Measurements from ENCODE around the gene DDX43. TPM values are rescaled to one million over a fixed set of nuclear protein-coding genes. Genes with fewer than 3 reads are reported as not detected.

Gene DDX43
- total RNA-seq, 1 experiment from 2014 or later = not detected

DNA sequence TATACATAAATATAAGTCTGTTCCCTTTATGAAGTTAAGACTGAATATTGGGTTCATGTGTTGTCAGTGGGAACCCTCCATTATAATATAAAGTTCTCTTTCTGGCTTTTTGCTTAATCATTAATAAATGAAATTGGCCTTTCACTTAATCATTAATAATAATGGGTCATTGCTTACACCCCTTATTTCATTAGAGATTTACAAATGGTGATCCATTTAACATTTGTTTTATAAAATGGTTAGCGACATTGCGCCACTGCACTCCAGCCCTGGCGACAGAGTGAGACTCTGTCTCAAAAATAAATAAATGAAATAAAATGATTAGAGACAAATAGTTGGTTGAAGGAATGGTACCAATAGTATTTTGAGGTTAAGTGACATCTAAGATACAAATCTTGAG lies 18.5 kb downstream of the DDX43 start (continued):
- TF ChIP-seq EGR1 (IDR thresholded peaks at IDR 0.05; ENCODE audit: low read depth) = no peak
- no peak for TF ChIP-seq FOSL1 (IDR thresholded peaks at IDR 0.05; ENCODE audit: low read depth)
- no peak for TF ChIP-seq ZNF274 (IDR thresholded peaks at IDR 0.05; ENCODE audit: low read depth, low read length)
- TF ChIP-seq TCF7L2 (IDR thresholded peaks at IDR 0.05; ENCODE audit: borderline replicate concordance, extremely low read depth, insufficient read depth, insufficient read length) = no peak
- no peak for TF ChIP-seq JUND (IDR thresholded peaks at IDR 0.05)
- TF ChIP-seq, protein P1, sequence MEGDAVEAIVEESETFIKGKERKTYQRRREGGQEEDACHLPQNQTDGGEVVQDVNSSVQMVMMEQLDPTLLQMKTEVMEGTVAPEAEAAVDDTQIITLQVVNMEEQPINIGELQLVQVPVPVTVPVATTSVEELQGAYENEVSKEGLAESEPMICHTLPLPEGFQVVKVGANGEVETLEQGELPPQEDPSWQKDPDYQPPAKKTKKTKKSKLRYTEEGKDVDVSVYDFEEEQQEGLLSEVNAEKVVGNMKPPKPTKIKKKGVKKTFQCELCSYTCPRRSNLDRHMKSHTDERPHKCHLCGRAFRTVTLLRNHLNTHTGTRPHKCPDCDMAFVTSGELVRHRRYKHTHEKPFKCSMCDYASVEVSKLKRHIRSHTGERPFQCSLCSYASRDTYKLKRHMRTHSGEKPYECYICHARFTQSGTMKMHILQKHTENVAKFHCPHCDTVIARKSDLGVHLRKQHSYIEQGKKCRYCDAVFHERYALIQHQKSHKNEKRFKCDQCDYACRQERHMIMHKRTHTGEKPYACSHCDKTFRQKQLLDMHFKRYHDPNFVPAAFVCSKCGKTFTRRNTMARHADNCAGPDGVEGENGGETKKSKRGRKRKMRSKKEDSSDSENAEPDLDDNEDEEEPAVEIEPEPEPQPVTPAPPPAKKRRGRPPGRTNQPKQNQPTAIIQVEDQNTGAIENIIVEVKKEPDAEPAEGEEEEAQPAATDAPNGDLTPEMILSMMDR (IDR thresholded peaks at IDR 0.05 in 2 of 3, conservative IDR thresholded peaks at IDR 0.05 in 1 of 3; ENCODE audit: borderline replicate concordance in 1 of 3, insufficient read depth in 1 of 3, low read depth in 2 of 3, low read length in 2 of 3) = no peak
- TF ChIP-seq POLR2AphosphoS5 (IDR thresholded peaks at IDR 0.05; ENCODE audit: low read depth, low read length) = no peak
- TF ChIP-seq ZFX (IDR thresholded peaks at IDR 0.05) = no peak
- no peak for TF ChIP-seq CBX3 (IDR thresholded peaks at IDR 0.05; ENCODE audit: low read depth)
- TF ChIP-seq SRF (IDR thresholded peaks at IDR 0.05; ENCODE audit: low read depth) = no peak

DNA sequence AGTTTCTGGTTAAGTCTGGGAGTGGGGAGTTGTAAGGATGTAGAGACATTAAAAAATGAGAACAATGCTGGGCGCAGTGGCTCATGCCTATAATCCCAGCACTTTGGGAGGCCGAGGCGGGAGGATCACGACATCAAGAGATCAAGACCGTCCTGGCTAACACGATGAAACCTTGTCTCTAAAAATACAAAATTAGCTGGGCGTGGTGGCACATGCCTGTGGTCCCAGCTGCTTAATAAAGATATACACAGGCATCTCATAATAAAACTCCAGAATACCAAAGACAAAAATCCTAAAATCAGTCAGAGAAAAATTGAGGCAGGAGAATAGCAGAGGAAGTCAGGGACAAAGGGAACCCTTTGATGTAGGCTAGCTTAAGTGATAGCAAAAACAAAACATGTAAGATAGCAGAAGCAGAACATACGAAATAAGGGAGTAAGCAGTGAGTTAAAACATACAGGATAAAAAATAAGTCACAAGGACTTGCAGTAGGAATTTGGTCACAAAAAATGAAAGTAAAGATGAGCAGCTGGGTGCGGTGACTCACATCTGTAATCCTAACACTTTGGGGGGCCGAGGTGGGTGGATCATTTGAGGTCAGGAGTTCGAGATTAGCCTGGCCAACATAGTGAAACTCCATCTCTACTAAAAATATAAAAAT lies 23.6 kb downstream of the DDX43 start:
- Histone ChIP-seq H3K4me2 (ENCODE audit: low read length) (no peak overlapping the region), H4K20me1 (ENCODE audit: insufficient read depth) (no peaks in the 10 kb centered on the region), H3K9me2 (ENCODE audit: insufficient read depth) (no peaks in the 10 kb centered on the region), H3K4me3 (replicated peaks in 1 of 2; ENCODE audit: low read depth in 1 of 2, low read length in 2 of 2) (no peak overlapping the region), H3K36me3 (ENCODE audit: control insufficient read depth in 1 of 2, insufficient read depth in 2 of 2, low read length in 2 of 2) (no peaks in the 10 kb centered on the region), H3K4me1 (ENCODE audit: control insufficient read depth in 1 of 2, insufficient read depth in 2 of 2, low read length in 2 of 2) (no peaks in the 10 kb centered on the region), H3K27me3 (ENCODE audit: insufficient read depth, low read length) (no peaks in the 10 kb centered on the region), H3K79me2 (ENCODE audit: insufficient read depth, low read length) (no peaks in the 10 kb centered on the region), H3K9ac (ENCODE audit: low read length) (no peak overlapping the region), H3K9me3 (ENCODE audit: control insufficient read depth in 1 of 2, insufficient read depth in 1 of 2, low read depth in 1 of 2, low read length in 2 of 2) (no peaks in the 10 kb centered on the region), H3K27ac (ENCODE audit: low read depth, low read length) (no peak overlapping the region), H2AFZ (ENCODE audit: low read depth, low read length, poor library complexity, severe bottlenecking) (no peak overlapping the region)
- POLR2A ChIA-PET = no interaction called here
- DNase-seq (ENCODE audit: low read depth, low spot score) = no peak
- CTCF ChIA-PET = no interaction called here
- BruUV-seq (replicated peaks) = no TSS peak
- RAD21 ChIA-PET (ENCODE audit: low non-redundant PET in 1 of 2, low total read pairs in 2 of 2, uncharacterized antibody in 2 of 2, unreplicated experiment in 2 of 2) = no interaction called here
- intact Hi-C loops (cut with micrococcal nuclease) = no loop called here
- no peak for ATAC-seq
- TF ChIP-seq ZFX (IDR thresholded peaks at IDR 0.05) = no peak
- TF ChIP-seq YY1 (IDR thresholded peaks at IDR 0.05; ENCODE audit: extremely low read depth, insufficient replicate concordance, low read depth, low read length) = no peak
- no peak for TF ChIP-seq ZNF274 (IDR thresholded peaks at IDR 0.05; ENCODE audit: low read depth, low read length)
- no peak for TF ChIP-seq ELF1 (IDR thresholded peaks at IDR 0.05; ENCODE audit: borderline replicate concordance, low read depth)
- TF ChIP-seq SP1 (IDR thresholded peaks at IDR 0.05; ENCODE audit: low read depth) = no peak
- no peak for TF ChIP-seq POLR2AphosphoS5 (IDR thresholded peaks at IDR 0.05; ENCODE audit: low read depth, low read length)
- no peak for TF ChIP-seq EZH2phosphoT487 (IDR thresholded peaks at IDR 0.05; ENCODE audit: borderline replicate concordance)
- TF ChIP-seq, protein P2, sequence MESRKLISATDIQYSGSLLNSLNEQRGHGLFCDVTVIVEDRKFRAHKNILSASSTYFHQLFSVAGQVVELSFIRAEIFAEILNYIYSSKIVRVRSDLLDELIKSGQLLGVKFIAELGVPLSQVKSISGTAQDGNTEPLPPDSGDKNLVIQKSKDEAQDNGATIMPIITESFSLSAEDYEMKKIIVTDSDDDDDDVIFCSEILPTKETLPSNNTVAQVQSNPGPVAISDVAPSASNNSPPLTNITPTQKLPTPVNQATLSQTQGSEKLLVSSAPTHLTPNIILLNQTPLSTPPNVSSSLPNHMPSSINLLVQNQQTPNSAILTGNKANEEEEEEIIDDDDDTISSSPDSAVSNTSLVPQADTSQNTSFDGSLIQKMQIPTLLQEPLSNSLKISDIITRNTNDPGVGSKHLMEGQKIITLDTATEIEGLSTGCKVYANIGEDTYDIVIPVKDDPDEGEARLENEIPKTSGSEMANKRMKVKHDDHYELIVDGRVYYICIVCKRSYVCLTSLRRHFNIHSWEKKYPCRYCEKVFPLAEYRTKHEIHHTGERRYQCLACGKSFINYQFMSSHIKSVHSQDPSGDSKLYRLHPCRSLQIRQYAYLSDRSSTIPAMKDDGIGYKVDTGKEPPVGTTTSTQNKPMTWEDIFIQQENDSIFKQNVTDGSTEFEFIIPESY (IDR thresholded peaks at IDR 0.05; ENCODE audit: extremely low read depth, insufficient replicate concordance, low read length) = no peak
- TF ChIP-seq TCF7L2 (IDR thresholded peaks at IDR 0.05; ENCODE audit: borderline replicate concordance, extremely low read depth, insufficient read depth, insufficient read length) = no peak
- no peak for TF ChIP-seq POLR2A (IDR thresholded peaks at IDR 0.05; ENCODE audit: borderline replicate concordance, extremely low read depth, insufficient read depth, insufficient read length)
- TF ChIP-seq, protein P3, sequence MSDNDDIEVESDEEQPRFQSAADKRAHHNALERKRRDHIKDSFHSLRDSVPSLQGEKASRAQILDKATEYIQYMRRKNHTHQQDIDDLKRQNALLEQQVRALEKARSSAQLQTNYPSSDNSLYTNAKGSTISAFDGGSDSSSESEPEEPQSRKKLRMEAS (IDR thresholded peaks at IDR 0.05) = no peak
- TF ChIP-seq, protein P4, sequence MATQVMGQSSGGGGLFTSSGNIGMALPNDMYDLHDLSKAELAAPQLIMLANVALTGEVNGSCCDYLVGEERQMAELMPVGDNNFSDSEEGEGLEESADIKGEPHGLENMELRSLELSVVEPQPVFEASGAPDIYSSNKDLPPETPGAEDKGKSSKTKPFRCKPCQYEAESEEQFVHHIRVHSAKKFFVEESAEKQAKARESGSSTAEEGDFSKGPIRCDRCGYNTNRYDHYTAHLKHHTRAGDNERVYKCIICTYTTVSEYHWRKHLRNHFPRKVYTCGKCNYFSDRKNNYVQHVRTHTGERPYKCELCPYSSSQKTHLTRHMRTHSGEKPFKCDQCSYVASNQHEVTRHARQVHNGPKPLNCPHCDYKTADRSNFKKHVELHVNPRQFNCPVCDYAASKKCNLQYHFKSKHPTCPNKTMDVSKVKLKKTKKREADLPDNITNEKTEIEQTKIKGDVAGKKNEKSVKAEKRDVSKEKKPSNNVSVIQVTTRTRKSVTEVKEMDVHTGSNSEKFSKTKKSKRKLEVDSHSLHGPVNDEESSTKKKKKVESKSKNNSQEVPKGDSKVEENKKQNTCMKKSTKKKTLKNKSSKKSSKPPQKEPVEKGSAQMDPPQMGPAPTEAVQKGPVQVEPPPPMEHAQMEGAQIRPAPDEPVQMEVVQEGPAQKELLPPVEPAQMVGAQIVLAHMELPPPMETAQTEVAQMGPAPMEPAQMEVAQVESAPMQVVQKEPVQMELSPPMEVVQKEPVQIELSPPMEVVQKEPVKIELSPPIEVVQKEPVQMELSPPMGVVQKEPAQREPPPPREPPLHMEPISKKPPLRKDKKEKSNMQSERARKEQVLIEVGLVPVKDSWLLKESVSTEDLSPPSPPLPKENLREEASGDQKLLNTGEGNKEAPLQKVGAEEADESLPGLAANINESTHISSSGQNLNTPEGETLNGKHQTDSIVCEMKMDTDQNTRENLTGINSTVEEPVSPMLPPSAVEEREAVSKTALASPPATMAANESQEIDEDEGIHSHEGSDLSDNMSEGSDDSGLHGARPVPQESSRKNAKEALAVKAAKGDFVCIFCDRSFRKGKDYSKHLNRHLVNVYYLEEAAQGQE (IDR thresholded peaks at IDR 0.05; ENCODE audit: low read depth) = no peak
